Activated CD4-positive, alpha-beta T cell treated with anti-CD3 and anti-CD28 coated beads, Interleukin-2, amount 10 ng/mL, durations not matched to agents 24 days and 14 days (primary cell): ENCODE data around the gene AMPD1. TPM values are rescaled to one million over a fixed set of nuclear protein-coding genes. Genes with fewer than 3 reads are reported as not detected.

Source experiments
- DNase-seq: peaks from one replicate; pipeline ENCODE4 v3.0.0; 2022
- H3K27ac Mint-ChIP-seq: one replicate; pipeline ENCODE4 v1.8.0; 2022; ENCODE audit warnings: mild to moderate bottlenecking, mixed read lengths
- H3K27me3 Mint-ChIP-seq: one replicate; pipeline ENCODE4 v1.8.0; 2022; ENCODE audit warnings: mixed read lengths
- H3K36me3 Mint-ChIP-seq: one replicate; pipeline ENCODE4 v1.8.0; 2022; ENCODE audit warnings: low read depth, mild to moderate bottlenecking, mixed read lengths
- H3K4me1 Mint-ChIP-seq: one replicate; pipeline ENCODE4 v1.8.0; 2021; ENCODE audit warnings: mixed read lengths
- H3K4me3 Mint-ChIP-seq: one replicate; pipeline ENCODE4 v1.8.0; 2022; ENCODE audit warnings: mild to moderate bottlenecking, moderate library complexity, mixed read lengths
- H3K9me3 Mint-ChIP-seq: one replicate; pipeline ENCODE4 v1.8.0; 2021; ENCODE audit warnings: mixed read lengths
- intact Hi-C: fragments of 100-400 bp; cut with micrococcal nuclease; formaldehyde crosslinking; loops from one replicate; pipeline ENCODE4 v1.15.1; 2023
- total RNA-seq: library from RNA; stranded (reverse); gene quantifications from 2 replicates; pipeline ENCODE4 v1.2.3, GENCODE V29; 2022

Gene AMPD1
- total RNA-seq, 1 donor from 2014 or later, result not detected

DNA sequence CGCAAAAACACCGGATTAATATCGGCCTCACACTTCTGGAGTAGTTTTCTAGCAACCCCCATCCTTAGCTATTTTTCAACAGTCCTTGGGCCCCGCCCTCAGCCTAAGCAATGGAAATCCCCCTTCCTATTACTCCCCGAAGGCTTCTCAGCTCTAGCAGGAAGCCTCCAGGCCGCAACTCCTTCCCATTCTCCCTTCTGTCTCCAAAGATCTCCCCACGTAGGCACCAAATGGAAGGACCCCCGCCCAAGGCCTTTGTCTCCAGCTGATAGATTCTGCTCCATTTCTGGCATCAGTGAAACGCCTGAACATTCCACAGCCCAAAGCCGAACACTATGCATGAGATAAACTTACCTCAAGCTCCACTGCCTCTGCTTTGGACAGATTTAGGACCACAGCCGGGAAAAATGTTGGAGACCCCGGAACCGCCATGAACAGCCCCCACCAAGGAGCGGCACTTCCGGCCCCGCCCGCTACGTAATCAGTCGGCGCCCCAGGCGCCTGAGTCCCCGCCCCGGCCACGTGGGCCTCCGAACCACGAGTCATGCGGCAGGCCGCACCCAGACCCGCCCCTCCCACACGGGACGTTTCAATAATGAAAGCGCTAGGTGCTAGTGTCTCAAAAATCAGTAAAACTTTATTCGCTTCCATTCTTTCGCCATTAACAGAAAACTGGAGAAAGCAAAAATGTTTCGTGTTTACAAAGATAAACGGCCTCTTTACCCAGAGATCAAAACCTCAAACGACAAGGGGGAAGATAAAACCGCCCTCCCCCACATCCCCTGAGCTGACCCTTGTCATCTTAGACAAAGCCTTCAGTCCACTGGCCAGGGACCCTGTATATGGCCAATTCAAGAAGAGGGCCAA is 21.2 kb upstream of the AMPD1 start, which contains the start of gene NRAS:
TSS of gene NRAS (minus strand) at position 468 of the 867 bp plus-strand sequence. CDS start 611 bp downstream, outside the sequence.
- Mint-ChIP-seq H3K27me3 (no peaks in the 10 kb centered on the region), H3K4me3 (peak within 1 kb of the TSS; percentile 95), H3K9me3 (no peaks in the 10 kb centered on the region), H3K4me1 (peaks cover 20% of the 10 kb centered on the region), H3K27ac (peak within 1 kb of the TSS; percentile 93), H3K36me3 (peaks cover 72% of the 10 kb centered on the region)
- intact Hi-C loops, result loop anchor here (1.0 to 2.0 kb wide), 5 partner anchors 41 to 206 kb away; partner anchors contain the start of genes BCAS2, CSDE1, DENND2C and SIKE1
- DNase-seq, result peak; percentile 99

- H3K9me3 Mint-ChIP-seq, result no peaks in the 10 kb centered on the region
- H3K4me1 Mint-ChIP-seq, result peaks cover 20% of the 10 kb centered on the region
- H3K36me3 Mint-ChIP-seq, result peaks cover 67% of the 10 kb centered on the region
- peak; percentile 58 for DNase-seq
- peak overlapping the region; percentile 95 for H3K4me3 Mint-ChIP-seq
- H3K27me3 Mint-ChIP-seq, result no peaks in the 10 kb centered on the region
- intact Hi-C loops, result loop anchor here (1.0 to 2.0 kb wide), 5 partner anchors 41 to 205 kb away; partner anchors contain the start of genes BCAS2, CSDE1, DENND2C and SIKE1
- H3K27ac Mint-ChIP-seq, result peak overlapping the region; percentile 93
These were observed 20.6 kb upstream of the AMPD1 start for GRCh38 chr1:114715952-114716303.

DNA sequence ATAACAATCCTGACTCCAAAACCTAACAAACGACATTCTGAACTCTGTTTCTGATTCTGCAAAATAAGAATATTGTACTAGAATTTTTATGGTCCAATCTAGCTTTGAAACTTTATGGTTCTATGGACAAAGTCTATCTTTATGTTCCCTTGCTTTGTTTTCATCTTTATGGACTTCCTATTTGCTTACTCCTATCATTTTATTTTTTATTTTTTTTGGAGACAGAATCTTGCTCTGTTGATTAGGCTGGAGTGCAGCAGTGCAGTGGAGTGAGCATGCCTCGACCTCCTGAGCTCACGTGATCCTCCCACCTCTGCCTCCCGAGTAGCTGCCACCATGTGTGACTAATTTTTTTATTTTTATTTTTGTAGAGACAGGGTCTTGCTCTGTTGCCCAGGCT is 17.6 kb upstream of the AMPD1 start:
- H3K27me3 Mint-ChIP-seq, result no peaks in the 10 kb centered on the region
- intact Hi-C loops, result no loop called here

GRCh38 chr1:114710360-114710759 is 15.0 kb upstream of the AMPD1 start:
- Mint-ChIP-seq H3K4me1 (peaks cover 10% of the 10 kb centered on the region), H3K9me3 (no peaks in the 10 kb centered on the region), H3K4me3 (no peak overlapping the region), H3K36me3 (peaks cover 53% of the 10 kb centered on the region), H3K27ac (no peak overlapping the region), H3K27me3 (no peaks in the 10 kb centered on the region)
- no peak for DNase-seq
- intact Hi-C loops, result no loop called here

More for the DNA sequence above, 17.6 kb upstream of the AMPD1 start:
- Mint-ChIP-seq H3K4me3 (no peak overlapping the region), H3K4me1 (peaks cover 17% of the 10 kb centered on the region), H3K36me3 (peaks cover 58% of the 10 kb centered on the region), H3K9me3 (no peaks in the 10 kb centered on the region), H3K27ac (no peak overlapping the region)
- no peak for DNase-seq

DNA sequence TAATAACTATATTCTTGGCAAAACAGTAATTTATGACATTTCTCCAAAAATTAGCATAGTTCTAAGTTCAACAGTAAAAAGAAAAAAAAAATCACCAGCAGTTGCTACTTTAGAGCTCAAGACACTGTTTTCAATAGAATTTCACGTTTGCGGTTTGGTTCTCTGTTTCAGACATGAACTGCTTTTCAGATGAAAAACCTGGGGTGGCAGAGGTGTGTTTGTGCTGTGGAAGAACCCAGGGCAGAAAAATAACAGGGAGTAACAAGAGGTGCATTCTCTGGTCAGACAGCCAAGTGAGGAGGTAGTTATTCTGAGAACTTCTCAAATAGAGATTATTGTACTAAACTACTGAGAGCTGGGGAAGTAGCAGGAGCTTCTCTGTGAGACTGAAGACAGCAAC is 12.3 kb upstream of the AMPD1 start:
- H3K27me3 Mint-ChIP-seq, result no peaks in the 10 kb centered on the region
- no peak overlapping the region for H3K27ac Mint-ChIP-seq
- no peak for DNase-seq
- H3K9me3 Mint-ChIP-seq, result no peaks in the 10 kb centered on the region
- H3K4me3 Mint-ChIP-seq, result no peak overlapping the region
- peaks cover 3% of the 10 kb centered on the region for H3K4me1 Mint-ChIP-seq
- H3K36me3 Mint-ChIP-seq, result peaks cover 44% of the 10 kb centered on the region
- intact Hi-C loops, result no loop called here

DNA sequence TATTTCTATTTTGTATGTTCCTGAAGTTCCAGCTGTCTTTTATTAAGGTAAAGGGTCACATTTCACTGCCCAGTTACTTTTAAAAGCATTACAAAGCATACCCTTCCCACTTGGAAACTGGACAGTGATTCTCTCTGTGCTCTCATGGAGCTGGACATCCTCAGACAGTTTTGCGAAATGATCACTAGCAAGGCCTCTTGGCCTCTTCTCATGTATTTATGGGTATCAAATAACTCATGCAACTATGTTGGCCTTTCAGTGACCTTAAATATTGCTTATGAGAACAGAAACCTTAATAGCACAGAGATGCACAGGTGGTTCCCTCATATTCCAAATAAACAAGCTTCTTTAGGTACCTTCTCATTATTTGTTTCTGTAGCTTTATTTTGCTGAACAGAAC is 7.9 kb upstream of the AMPD1 start:
- Mint-ChIP-seq H3K27me3 (peaks cover 3% of the 10 kb centered on the region), H3K36me3 (peaks cover 18% of the 10 kb centered on the region), H3K27ac (no peak overlapping the region), H3K4me3 (no peak overlapping the region), H3K4me1 (peaks cover 4% of the 10 kb centered on the region), H3K9me3 (no peaks in the 10 kb centered on the region)
- intact Hi-C loops, result no loop called here
- DNase-seq, result no peak

GRCh38 chr1:114702737-114703136 is 7.4 kb upstream of the AMPD1 start:
- no peaks in the 10 kb centered on the region for H3K9me3 Mint-ChIP-seq
- DNase-seq, result no peak
- H3K4me3 Mint-ChIP-seq, result no peak overlapping the region
- no peak overlapping the region for H3K27ac Mint-ChIP-seq
- H3K4me1 Mint-ChIP-seq, result peaks cover 4% of the 10 kb centered on the region
- H3K27me3 Mint-ChIP-seq, result peaks cover 4% of the 10 kb centered on the region
- H3K36me3 Mint-ChIP-seq, result peaks cover 16% of the 10 kb centered on the region
- intact Hi-C loops, result no loop called here

DNA sequence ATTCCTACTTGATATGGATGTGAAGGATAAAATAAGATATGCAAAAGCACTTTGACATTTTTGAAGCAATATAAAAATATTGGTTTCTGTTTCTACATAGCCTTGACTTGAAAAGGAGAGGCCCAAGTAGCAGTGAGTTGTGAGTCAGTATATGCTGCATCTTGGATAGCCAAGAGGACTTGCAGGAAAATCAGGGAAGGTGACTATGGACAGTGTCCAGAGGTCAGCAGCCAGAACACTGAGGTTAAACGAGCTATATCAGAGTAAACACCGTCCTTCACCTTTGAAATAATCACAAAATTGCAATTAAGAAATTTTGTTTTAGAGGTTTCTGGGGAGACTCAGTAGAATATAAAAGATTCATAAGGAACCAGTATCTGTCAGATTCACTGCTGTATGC is 6.6 kb upstream of the AMPD1 start:
- no peaks in the 10 kb centered on the region for H3K9me3 Mint-ChIP-seq
- peaks cover 2% of the 10 kb centered on the region for H3K4me1 Mint-ChIP-seq
- intact Hi-C loops, result no loop called here
- no peak for DNase-seq
- no peak overlapping the region for H3K27ac Mint-ChIP-seq
- peaks cover 6% of the 10 kb centered on the region for H3K27me3 Mint-ChIP-seq
- no peak overlapping the region for H3K4me3 Mint-ChIP-seq
- H3K36me3 Mint-ChIP-seq, result peaks cover 8% of the 10 kb centered on the region

- H3K4me3 Mint-ChIP-seq, result no peak overlapping the region
- peaks cover 2% of the 10 kb centered on the region for H3K36me3 Mint-ChIP-seq
- intact Hi-C loops, result no loop called here
- H3K27ac Mint-ChIP-seq, result no peak overlapping the region
- peaks cover 2% of the 10 kb centered on the region for H3K4me1 Mint-ChIP-seq
- no peaks in the 10 kb centered on the region for H3K9me3 Mint-ChIP-seq
- DNase-seq, result no peak
- peaks cover 8% of the 10 kb centered on the region for H3K27me3 Mint-ChIP-seq
These were observed 4.8 kb upstream of the AMPD1 start for GRCh38 chr1:114700036-114700600.

GRCh38 chr1:114696810-114697209 is 1.5 kb upstream of the AMPD1 start:
- no peak overlapping the region for H3K4me3 Mint-ChIP-seq
- H3K4me1 Mint-ChIP-seq, result no peaks in the 10 kb centered on the region
- H3K36me3 Mint-ChIP-seq, result no peaks in the 10 kb centered on the region
- H3K27me3 Mint-ChIP-seq, result peaks cover 8% of the 10 kb centered on the region
- no peak for DNase-seq
- no peak overlapping the region for H3K27ac Mint-ChIP-seq
- intact Hi-C loops, result no loop called here
- H3K9me3 Mint-ChIP-seq, result no peaks in the 10 kb centered on the region

DNA sequence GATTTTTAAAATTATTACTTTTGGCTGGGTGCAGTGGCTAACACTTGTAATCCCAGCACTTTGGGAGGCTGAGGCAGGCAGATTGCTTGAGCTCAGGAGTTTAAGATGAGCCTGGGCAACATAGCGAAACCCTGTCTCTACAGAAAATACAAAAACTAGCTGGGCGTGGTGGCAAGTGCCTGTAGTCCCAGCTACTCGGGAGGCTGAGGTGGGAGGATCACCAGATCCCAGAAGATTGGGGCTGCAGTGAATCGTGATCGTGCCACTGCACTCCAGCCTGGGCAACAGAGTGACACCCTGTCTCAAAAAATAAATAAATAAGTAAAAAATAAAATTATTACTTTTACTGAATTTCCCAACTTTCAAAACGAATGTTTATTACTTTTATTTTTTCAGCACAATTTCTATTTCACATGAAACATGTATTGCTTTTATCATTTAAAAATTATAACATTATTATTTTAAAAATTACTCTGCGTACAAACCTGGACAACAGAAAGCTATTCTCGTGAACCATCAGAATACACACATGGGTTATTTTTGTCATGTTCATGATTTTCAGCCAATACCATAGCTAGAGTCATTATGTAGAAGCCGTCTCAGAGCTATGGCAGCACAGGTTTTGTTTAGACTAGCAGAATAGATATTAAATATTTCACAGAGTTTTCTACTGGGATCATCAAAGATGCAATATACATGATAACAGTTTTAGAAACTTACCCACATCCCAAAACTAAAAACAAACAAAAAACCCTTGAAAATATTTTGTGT is 621 bp downstream of the AMPD1 start:
- Mint-ChIP-seq H3K27me3 (peaks cover 6% of the 10 kb centered on the region), H3K4me1 (no peaks in the 10 kb centered on the region), H3K27ac (no peak overlapping the region), H3K9me3 (no peaks in the 10 kb centered on the region), H3K36me3 (no peaks in the 10 kb centered on the region), H3K4me3 (no peak overlapping the region)
- no peak for DNase-seq
- intact Hi-C loops, result no loop called here

DNA sequence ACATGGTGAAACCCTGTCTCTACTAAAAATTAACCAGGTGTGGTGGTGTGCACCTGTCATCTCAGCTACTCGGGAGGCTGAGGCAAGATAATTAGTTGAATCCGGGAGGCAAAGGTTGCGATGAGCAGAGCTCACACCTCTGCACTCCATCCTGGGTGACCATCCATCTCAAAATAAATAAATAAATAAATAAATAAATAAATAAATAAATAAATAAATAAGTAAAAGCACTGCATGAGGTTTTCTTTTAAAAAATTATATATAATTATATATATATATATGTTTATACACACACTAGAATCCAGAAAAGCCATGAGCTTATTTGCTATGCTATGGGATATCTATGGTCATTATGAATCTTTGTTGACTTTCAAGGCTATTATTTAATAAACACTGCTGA is 2.4 kb downstream of the AMPD1 start:
- DNase-seq, result no peak
- H3K27ac Mint-ChIP-seq, result no peak overlapping the region
- H3K9me3 Mint-ChIP-seq, result no peaks in the 10 kb centered on the region
- no peaks in the 10 kb centered on the region for H3K36me3 Mint-ChIP-seq
- H3K27me3 Mint-ChIP-seq, result peaks cover 9% of the 10 kb centered on the region
- no peak overlapping the region for H3K4me3 Mint-ChIP-seq
- H3K4me1 Mint-ChIP-seq, result no peaks in the 10 kb centered on the region
- intact Hi-C loops, result no loop called here

GRCh38 chr1:114691061-114691460 is 4.3 kb downstream of the AMPD1 start:
- H3K36me3 Mint-ChIP-seq, result no peaks in the 10 kb centered on the region
- H3K4me1 Mint-ChIP-seq, result no peaks in the 10 kb centered on the region
- H3K4me3 Mint-ChIP-seq, result no peak overlapping the region
- no peak for DNase-seq
- intact Hi-C loops, result no loop called here
- peaks cover 19% of the 10 kb centered on the region for H3K27me3 Mint-ChIP-seq
- no peaks in the 10 kb centered on the region for H3K9me3 Mint-ChIP-seq
- no peak overlapping the region for H3K27ac Mint-ChIP-seq

- no peak for DNase-seq
- H3K9me3 Mint-ChIP-seq, result no peaks in the 10 kb centered on the region
- H3K27me3 Mint-ChIP-seq, result peaks cover 24% of the 10 kb centered on the region
- no peak overlapping the region for H3K4me3 Mint-ChIP-seq
- H3K4me1 Mint-ChIP-seq, result no peaks in the 10 kb centered on the region
- H3K27ac Mint-ChIP-seq, result no peak overlapping the region
- intact Hi-C loops, result no loop called here
- H3K36me3 Mint-ChIP-seq, result no peaks in the 10 kb centered on the region
These were observed 5.2 kb downstream of the AMPD1 start for GRCh38 chr1:114690148-114690547.
